Measurements from ENCODE around the gene KCNIP4.

Gene KCNIP4

GRCh38 chr4:21641696-21642095, 306.9 kb downstream of the KCNIP4 start:
- no peak for TF ChIP-seq CTCF (IDR thresholded peaks at IDR 0.05; ENCODE audit: control insufficient read depth, insufficient read depth, low read depth, low read length, missing control alignments)
- H3K4me3 ChIP-seq (ENCODE audit: control insufficient read depth, low read depth, low read length) = no peak overlapping the region
- DNase-seq (ENCODE audit: low read depth) = no peak

DNA sequence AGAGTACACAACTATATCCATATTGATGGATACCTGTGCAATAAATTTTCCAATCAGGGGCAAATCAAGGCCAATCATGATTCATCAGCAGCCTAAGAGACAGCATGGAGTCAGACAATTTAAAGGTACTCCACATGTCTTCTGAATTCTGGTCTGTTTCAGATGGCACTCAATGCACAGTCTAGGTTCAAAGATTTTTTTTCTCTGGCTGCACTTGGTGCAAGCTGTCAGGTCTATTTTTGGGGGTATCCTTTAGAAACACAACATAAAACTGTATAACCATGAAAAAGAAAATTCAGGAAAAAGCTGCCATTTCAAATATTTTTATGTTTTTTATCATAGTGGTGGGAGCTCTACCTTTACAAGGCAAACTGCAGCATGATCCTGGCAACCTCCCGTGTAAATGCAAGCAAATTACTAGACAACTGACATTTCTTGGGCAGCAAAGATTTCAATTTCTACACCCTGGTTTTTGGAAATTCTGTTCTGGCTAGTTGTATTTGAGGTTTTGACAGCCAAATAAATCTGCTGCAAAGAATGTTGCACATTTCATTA, 310.3 kb downstream of the KCNIP4 start:
- TF ChIP-seq CTCF (IDR thresholded peaks at IDR 0.05; ENCODE audit: control insufficient read depth, insufficient read depth, low read depth, low read length, missing control alignments) = no peak
- no peak overlapping the region for H3K4me3 ChIP-seq (ENCODE audit: control insufficient read depth, low read depth, low read length)
- no peak for DNase-seq (ENCODE audit: low read depth)

DNA sequence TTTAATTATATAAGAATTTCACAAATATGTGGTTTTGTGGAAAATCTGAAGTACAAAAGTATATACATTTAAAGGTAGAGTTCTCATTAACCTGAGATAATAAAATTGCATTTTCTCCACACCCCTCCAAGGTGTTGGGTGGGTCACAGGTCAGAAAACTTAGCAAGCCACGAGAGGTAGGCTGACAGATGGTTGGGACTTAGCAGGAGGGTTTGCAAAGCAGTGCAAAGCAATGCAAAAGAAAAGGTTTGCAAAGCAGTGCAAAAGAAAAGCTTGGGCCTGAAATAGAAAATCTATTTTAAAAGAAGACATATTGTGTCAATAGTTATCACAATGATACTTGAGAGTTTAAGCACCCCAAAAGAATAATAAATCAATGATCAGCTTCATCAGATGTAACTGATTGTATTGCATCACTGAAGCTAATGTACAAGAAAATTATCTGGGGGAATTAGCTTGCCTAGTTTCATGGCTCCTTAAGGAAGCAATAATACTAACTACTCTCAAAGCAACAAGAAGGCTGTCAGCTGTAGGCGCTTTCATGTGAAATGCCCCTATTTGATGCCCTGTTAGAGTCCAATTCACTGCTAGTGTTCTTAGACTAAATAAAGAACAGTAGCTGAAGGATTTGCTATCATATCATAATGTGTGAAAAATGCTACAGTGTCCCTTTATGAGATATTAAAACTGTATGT, 319.5 kb downstream of the KCNIP4 start:
- no peak for DNase-seq (ENCODE audit: low read depth)
- no peak overlapping the region for H3K4me3 ChIP-seq (ENCODE audit: control insufficient read depth, low read depth, low read length)
- no peak for TF ChIP-seq CTCF (IDR thresholded peaks at IDR 0.05; ENCODE audit: control insufficient read depth, insufficient read depth, low read depth, low read length, missing control alignments)

- TF ChIP-seq CTCF (IDR thresholded peaks at IDR 0.05; ENCODE audit: control insufficient read depth, insufficient read depth, low read depth, low read length, missing control alignments) = no peak
- H3K4me3 ChIP-seq (ENCODE audit: control insufficient read depth, low read depth, low read length) = no peak overlapping the region
- no peak for DNase-seq (ENCODE audit: low read depth)
Observed at GRCh38 chr4:21628116-21628670, 320.4 kb downstream of the KCNIP4 start.

GRCh38 chr4:21625447-21625846, 323.1 kb downstream of the KCNIP4 start:
- no peak overlapping the region for H3K4me3 ChIP-seq (ENCODE audit: control insufficient read depth, low read depth, low read length)
- no peak for DNase-seq (ENCODE audit: low read depth)
- no peak for TF ChIP-seq CTCF (IDR thresholded peaks at IDR 0.05; ENCODE audit: control insufficient read depth, insufficient read depth, low read depth, low read length, missing control alignments)

DNA sequence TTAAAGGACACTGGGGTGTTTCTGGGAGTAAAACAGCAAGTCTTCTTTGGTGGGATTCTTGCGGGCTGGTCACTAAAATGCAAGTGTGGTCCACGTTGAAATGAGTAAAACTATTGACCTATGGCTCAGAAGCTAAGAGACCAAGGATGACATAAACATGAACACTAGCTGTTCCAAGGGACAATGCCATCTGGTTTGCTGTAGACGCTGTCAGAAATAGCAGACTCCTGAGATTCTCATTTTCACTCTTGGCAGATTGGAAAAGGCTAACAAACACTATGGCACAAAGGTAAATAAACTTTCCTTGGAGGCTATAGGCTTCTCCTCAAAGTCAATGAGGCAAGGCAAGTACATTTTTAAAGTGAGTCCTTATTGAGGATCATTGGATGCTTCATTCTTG, 343.6 kb downstream of the KCNIP4 start:
- TF ChIP-seq CTCF (IDR thresholded peaks at IDR 0.05; ENCODE audit: control insufficient read depth, insufficient read depth, low read depth, low read length, missing control alignments) = no peak
- no peak for DNase-seq (ENCODE audit: low read depth)
- no peak overlapping the region for H3K4me3 ChIP-seq (ENCODE audit: control insufficient read depth, low read depth, low read length)

Data from AG09309 (cell line).